RCC 7860 (cell line): ENCODE data around the gene GANAB.
"Not testable (repeated sequence)": the region's sequence is repeated elsewhere in the genome, so short reads cannot be mapped to it uniquely, and the experiment has no call there.

ENCODE experiments used
- DNase-seq: peaks from one replicate; pipeline ENCODE4 v3.0.0-alpha.2; 2015; ENCODE audit warnings: low spot score
- FAIRE-seq: peaks from 2 replicates; lab custom pipeline; 2012; peaks lifted over from hg19 to GRCh38; lab: Jason Lieb, UNC

The GANAB gene

GRCh38 chr11:62603072-62603408 is 43.4 kb downstream of the GANAB start:
- DNase-seq (no peak), FAIRE-seq (no peak)

GRCh38 chr11:62602141-62603071 is 44.0 kb downstream of the GANAB start:
- FAIRE-seq: no peak
- no peak for DNase-seq

- DNase-seq (peak; percentile 93), FAIRE-seq (peak; percentile 87)
These were observed 44.9 kb downstream of the GANAB start, which contains the start of gene MTA2 for GRCh38 chr11:62601372-62602140. MTA2 (minus strand) TSS chr11:62601865; CDS start chr11:62601450, 415 bp downstream.

DNA sequence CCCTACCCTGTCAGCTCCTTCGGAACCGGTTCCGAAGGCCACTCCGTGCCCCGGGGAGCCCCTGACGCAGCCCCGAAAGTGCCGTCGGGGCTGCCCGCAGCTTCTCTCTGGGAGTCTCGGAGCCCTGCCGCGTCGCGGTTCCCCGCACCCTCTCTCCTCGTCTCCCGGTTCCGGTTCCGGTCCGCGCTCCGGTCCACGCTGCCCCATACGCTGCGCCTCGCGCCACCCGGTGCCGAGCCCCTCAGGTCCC is 45.4 kb downstream of the GANAB start:
- no peak for DNase-seq
- FAIRE-seq: no peak

DNA sequence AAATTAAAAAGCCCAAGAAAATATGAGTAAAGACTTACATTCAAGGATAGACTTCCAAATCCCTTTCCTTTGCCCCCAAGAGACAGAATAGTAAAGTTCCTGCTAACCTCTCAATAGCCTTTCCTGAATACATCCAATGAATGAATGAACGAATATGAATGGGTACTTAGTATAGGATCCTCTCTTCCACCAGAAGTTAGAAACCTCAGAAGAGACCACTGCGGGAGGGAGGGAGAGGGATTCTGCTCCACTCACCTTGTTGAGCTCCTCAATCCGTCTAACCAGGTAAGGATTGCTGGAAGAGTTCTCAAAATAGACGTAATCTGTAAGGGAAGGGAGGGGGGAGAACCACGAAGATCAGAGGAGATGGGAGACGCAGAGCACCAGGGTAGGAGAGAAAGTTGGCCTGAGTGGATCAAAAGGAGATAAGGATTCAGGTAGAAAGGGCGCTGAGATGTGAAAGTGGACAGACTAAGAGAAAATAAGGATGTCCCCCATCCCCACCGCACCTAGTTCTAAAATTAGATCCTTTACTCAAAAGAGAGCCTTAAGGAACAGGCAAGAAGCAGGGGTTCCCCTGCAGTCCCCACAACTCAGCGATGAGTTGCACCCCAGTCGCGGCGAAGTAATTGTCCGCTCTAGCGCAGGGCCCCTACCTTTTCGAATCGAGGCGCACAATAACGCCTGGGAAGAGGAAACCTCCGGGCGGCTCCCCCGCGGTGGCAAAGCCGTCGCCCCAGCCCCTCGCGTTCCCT is 45.9 kb downstream of the GANAB start:
- FAIRE-seq (no peak), DNase-seq (no peak)

DNA sequence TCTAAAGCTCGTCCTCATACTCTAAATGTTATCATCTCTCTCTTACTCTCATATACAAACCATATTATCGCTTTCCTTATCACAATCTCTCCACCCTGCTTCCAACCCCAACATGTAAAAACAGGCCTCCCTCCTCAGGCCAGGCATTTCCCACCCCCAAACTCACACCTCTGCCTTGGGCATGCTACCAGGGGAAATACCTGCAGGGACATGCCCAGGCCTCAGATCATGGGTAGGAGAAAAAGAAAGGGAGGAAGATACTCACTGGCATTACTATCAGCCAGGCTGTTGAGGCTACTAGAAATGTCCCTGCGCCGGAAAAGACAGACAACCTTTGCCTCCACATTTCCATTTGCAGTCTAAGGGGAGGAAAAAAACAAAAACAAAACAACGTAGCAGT is 46.5 kb downstream of the GANAB start:
- DNase-seq (no peak), FAIRE-seq (no peak)

DNA sequence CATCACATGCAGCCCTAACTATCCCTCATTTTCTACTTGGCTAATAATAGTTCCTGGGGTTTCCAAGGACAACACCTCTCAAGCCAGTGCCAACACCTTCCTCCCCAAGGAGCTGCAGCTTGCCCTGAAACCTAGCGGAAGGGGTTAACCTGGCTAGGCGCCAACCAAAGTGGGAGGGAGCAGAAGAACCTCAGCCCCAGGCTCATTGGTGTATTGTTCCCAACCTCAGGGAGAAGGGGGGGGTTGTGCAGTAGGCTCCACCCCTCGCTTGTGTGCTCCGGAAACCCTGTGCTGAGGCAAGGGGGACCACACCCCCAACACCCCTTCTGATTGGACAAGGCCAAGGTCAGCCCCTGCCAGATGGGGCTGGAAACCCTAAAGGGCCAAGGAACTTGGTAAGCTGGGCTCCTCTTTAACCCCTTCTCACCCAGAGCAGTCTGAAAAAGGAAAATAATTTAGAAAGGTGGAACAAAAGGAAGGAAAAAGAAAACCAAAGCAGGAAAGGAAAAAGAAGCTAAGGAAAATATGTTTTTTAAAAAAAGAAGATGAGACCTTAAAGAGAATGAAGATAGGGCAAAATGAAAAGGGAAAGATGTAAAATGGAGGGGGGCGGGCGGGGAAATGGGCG is 47.2 kb downstream of the GANAB start:
- DNase-seq (peak; percentile 89), FAIRE-seq (peak; percentile 83)

DNA sequence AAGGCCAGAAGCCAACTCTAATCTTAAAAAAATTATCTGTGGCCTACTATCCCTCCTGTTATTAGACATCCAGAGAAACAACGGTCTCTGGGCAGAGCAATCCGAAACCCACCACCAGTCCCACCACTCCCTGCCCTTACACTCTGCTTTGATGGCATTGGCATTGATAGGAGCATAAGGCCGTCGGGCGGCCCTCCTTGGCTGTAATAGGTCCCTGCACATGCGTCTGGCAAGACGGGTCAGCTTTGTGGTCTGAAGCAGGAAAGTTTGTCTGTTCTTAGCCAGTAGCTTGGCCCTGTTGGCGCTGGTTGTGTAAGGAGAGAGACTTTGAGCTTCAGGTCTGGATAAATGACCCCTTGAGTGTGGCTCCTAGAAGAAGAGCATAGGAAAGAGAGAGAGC is 51.3 kb downstream of the GANAB start:
- FAIRE-seq (no peak), DNase-seq (no peak)

- FAIRE-seq (no peak), DNase-seq (peak; percentile 34)
These were observed 52.9 kb downstream of the GANAB start for GRCh38 chr11:62593434-62594044.

DNA sequence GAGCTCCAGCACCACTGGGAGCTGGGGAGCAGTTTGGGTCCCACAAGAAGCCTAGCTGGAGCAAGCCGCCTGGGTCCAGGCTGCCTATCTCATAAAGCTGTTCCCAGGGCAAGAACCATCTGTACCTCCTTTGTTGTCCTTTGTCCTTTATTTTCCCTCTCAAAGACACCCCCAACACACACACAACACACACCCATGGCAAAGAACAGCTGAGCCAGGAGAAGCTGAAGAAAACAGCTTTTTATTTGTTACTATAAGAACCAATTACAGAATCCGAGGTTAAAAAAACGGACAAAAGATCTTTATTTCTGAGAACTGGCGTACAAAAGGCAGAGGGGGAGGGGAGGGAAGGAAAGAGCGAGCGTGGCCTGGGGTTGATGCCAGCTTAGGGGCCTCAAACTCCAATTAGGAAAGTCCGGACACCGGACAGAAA is 53.4 kb downstream of the GANAB start:
- FAIRE-seq: no peak

DNA sequence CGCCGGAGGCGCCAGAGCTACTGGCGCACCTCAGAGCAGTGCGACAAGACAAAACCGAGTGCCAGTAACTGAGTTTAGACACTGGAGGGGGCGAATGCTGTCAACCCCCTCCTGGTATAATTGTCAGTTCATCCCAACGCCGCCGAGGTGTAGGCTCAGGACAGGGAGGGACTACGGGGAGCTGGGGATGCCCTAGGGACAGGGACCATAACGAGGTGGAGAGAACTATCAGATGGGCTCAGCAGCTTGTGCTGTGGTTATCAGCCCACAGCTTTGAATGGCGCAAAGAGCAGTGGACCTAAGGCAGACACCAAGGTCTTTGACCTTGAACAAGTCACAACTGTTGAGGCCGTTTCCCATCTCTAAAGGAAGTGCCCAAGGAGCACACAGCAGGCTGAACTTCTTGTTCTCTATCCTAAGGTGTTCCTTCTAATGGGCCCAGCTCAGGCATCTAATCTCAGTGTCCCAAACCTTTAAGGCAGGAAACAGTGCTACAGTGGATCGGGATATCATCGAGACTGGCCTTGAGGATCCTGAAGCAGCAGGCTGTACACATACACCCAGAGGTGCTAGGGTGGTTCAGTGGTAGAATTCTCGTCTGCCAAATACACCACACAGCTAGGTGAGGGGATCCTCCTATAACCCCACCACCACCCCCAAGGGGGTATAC is 54.1 kb downstream of the GANAB start:
- no peak for DNase-seq
- no peak for FAIRE-seq

More for the DNA sequence above, 53.4 kb downstream of the GANAB start:
- DNase-seq: no peak

DNA sequence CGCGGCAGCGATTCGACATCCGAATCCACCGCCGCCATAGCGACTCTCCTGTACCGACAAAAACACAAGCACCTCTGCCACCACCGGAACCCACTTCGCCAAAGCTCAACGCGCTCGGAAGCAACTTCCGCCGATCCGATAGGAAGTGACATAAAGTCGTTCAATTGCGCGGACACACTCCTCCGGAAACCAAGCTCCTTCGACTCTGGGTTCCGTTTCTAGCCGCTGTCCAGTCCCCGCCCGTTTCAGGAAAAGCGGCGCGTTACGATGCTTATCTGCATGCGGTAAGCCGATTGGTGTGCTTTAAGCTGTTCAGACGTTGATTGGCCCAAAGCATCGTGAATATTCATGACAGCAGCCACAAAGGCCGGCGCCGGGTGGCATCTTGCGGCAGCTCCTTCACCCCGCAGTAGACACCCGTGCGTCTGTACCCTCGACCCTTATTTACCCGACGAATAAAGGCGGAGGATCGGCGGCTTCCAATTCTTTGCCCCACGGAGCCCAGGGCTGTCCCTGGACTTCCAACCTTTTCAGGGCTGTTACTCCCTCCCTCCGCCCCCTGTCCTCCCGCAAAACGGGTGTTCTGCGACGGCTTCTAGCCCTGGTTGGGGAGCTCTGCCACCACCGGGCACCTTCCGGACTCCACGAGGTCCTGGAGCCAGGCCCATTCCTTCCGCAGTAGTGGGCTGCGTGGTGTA is 54.8 kb downstream of the GANAB start, which contains the start of gene TUT1:
Gene TUT1, minus strand, starts transcription at position 76 of the 698 bp plus-strand sequence. Its CDS starts 38 bp downstream, at position 38.
- DNase-seq (peak; percentile 96), FAIRE-seq (peak; percentile 89)

GRCh38 chr11:62588966-62589637 is 57.3 kb downstream of the GANAB start:
- DNase-seq (no peak), FAIRE-seq (no peak)

DNA sequence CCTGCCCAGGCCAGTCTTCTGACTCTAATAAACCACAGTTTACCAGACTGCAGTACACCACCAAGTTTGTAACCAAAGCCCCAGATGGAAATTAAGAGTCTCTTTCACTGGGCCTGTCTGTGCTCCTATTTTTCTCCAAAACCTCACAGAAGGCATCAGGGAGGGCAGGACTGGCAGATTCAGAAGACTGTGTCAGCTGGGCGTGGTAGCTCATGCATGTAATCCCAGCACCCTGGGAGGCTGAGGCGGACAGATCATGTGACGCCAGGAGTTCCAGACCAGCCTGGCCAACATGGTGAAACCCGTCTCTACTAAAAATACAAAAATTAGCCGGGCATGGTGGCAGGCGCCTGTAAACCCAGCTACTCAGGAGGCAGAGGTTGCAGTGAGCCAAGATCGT is 61.1 kb downstream of the GANAB start:
- FAIRE-seq, DNase-seq: not testable (repeated sequence)

DNA sequence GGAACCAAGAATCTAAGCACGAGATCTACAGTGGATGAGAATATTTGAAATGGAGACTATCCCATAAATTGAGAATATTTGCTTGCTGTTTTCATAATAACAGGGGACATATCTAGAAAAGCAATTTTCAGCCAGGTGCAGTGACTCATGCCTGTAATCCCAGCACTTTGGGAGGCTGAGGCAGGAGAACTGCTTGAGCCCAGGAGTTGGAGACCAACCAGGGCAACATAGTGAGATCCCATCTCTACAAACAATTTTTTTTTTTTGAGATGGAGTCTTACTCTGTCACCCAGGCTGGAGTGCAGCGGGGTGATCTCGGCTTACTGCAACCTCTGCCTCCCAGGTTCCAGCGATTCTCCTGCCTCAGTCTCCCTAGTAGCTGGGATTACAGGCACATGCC is 64.7 kb downstream of the GANAB start:
- DNase-seq, FAIRE-seq: not testable (repeated sequence)

DNA sequence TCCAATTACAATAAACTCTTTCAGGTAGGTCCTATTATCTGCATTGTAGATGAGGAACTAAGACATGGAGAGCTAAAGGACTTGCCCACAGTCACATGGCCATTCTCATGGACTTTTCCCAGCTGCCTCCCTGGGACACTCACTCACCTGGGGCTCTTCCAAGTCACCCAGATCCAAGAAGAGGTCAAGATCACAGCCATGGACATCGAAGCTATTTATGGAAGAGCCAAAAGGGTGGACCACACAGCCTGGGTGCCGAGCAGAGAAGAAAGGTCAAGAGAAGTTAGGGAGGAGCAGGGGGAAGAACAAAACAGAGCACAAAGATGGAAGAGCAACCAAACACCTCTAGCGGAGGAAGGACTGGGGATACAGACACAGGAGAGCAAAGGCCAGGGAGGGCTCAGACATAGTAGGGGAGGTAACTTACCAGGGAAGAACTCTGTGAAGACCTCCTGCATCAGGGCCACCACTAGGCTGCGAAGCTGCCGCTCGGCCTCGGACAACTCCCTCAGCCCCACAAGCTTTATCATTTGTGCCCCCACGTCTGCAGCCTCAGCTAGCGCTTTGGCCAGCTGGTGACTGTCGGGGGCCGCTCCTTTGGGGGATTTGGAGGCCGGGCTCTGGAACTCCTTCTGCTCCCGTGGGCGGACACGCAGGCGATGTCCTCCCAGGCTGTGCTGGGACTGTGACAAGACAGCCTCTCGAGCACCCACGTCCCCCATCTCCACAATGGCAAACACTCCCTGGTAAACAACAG is 65.3 kb downstream of the GANAB start:
- FAIRE-seq (no peak), DNase-seq (no peak)

GRCh38 chr11:62579252-62579651 is 67.2 kb downstream of the GANAB start:
- DNase-seq: no peak
- no peak for FAIRE-seq

DNA sequence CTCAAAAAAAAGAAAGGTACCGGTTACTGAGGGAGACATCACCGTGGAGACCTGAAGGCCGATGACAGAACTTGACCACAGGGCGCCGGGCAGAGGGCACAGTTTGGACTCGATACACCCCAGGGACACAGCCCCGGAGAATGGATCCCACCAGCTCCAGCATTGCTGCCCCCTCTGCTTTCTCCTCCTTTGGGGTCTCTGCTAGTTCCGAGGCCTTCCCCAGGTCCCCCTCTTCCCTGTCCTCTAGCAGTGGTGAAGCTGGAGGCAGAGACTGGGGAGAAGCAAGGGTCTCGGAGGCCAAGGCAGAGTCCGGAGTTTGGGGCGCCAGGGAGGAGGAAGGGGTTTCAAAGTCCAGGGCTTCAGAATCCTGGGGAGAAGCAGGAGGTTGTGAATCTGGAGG is 67.9 kb downstream of the GANAB start:
- FAIRE-seq: no peak

More for the DNA sequence above, 67.9 kb downstream of the GANAB start:
- no peak for DNase-seq
